ENCODE results near the gene IKZF2. TPM values are rescaled to one million over a fixed set of nuclear protein-coding genes. Genes with fewer than 3 reads are reported as not detected.

Gene IKZF2
- total and polyA plus RNA-seq, 2 experiments from 2014 or later = 2.6 to 10.1 TPM

- TF ChIP-seq REST (IDR thresholded peaks at IDR 0.05; ENCODE audit: unreplicated experiment) = no peak
Measured at GRCh38 chr2:213121690-213122089, 29.7 kb downstream of the IKZF2 start (continued).

GRCh38 chr2:213119061-213119809 lies 32.2 kb downstream of the IKZF2 start:
- Histone ChIP-seq H3K36me3 (ENCODE audit: insufficient read depth) (no peaks in the 10 kb centered on the region), H3K4me1 (ENCODE audit: insufficient read depth) (0 out of 2 replicates have a peak, but pooled peaks cover 9% of the 10 kb centered on the region), H3K79me2 (replicated peaks; ENCODE audit: insufficient read depth) (no peaks in the 10 kb centered on the region), H3K27ac (ENCODE audit: low read depth) (no peak overlapping the region), H3K27me3 (ENCODE audit: insufficient read depth) (no peaks in the 10 kb centered on the region), H3K9me2 (ENCODE audit: insufficient read depth) (no peaks in the 10 kb centered on the region), H2AFZ (no peak overlapping the region), H4K20me1 (replicated peaks; ENCODE audit: insufficient read depth) (no peaks in the 10 kb centered on the region), H3K4me3 (no peak overlapping the region), H3K4me2 (no peak overlapping the region), H3F3A (replicated peaks; ENCODE audit: low read depth) (no peaks in the 10 kb centered on the region)
- Mint-ChIP-seq H3K27ac (no peak overlapping the region; the same call in 1 of the 2 replicates), H3K36me3 (ENCODE audit: low read depth) (no peaks in the 10 kb centered on the region), H3K9me3 (no peaks in the 10 kb centered on the region), H3K27me3 (ENCODE audit: insufficient read depth, low read depth, poor library complexity) (peaks cover 3% of the 10 kb centered on the region), H3K4me3 (no peak overlapping the region), H3K4me1 (peaks cover 18% of the 10 kb centered on the region)
- no peak for ATAC-seq
- no peak for DNase-seq (ENCODE audit: low spot score)
- no peak for TF ChIP-seq ZNF462 (CRISPR knock-in tag; IDR thresholded peaks at IDR 0.05)
- no peak for TF ChIP-seq ZNF114 (CRISPR knock-in tag; IDR thresholded peaks at IDR 0.05)
